Measurements from ENCODE around the gene NUMB. TPM values are rescaled to one million over a fixed set of nuclear protein-coding genes. Genes with fewer than 3 reads are reported as not detected.
A peak's percentile ranks its signal among the peaks of the same experiment; 100 is the strongest.

Gene NUMB
- total and polyA plus RNA-seq, 2 of the 13 experiments (the other 11 are each of a cell fraction or from before 2014, with no cell fraction given), result 20.3 to 71.1 TPM

DNA sequence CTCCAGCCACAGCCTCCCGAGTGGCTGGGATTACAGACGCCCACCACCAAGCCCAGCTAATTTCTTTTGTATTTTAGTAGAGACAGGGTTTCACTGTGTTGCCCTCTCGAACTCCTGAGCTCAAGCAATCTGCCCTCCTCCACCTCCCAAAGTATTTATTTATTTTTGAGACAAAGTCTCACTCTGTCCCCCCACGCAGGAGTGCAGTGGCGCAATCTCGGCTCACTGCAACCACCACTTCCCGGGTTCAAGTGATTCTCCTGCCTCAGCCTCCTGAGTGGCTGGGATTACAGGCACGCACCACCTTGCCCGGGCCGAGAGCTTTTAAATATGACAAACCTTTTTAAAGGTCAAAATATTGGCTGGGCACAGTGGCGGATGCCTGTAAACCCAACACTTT lies 14.6 kb downstream of the NUMB start (continued):
- TF ChIP-seq MIXL1 (CRISPR knock-in tag; IDR thresholded peaks at IDR 0.05), result no peak
- TF ChIP-seq ZNF430 (CRISPR knock-in tag; IDR thresholded peaks at IDR 0.05), result peak; percentile 22; the same call in 1 of the 2 replicates
- no peak for TF ChIP-seq IKZF4 (CRISPR knock-in tag; IDR thresholded peaks at IDR 0.05; ENCODE audit: borderline replicate concordance, low read depth, not compliant biosample characterization)
- peak; percentile 59 for TF ChIP-seq PRDM10 (CRISPR knock-in tag; IDR thresholded peaks at IDR 0.05; ENCODE audit: low read depth)
- TF ChIP-seq, protein P1, sequence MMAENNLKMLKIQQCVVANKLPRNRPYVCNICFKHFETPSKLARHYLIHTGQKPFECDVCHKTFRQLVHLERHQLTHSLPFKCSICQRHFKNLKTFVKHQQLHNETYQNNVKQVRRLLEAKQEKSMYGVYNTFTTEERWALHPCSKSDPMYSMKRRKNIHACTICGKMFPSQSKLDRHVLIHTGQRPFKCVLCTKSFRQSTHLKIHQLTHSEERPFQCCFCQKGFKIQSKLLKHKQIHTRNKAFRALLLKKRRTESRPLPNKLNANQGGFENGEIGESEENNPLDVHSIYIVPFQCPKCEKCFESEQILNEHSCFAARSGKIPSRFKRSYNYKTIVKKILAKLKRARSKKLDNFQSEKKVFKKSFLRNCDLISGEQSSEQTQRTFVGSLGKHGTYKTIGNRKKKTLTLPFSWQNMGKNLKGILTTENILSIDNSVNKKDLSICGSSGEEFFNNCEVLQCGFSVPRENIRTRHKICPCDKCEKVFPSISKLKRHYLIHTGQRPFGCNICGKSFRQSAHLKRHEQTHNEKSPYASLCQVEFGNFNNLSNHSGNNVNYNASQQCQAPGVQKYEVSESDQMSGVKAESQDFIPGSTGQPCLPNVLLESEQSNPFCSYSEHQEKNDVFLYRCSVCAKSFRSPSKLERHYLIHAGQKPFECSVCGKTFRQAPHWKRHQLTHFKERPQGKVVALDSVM (CRISPR knock-in tag; IDR thresholded peaks at IDR 0.05), result peak; percentile 77
- TF ChIP-seq ZNF687 (CRISPR knock-in tag; IDR thresholded peaks at IDR 0.05), result 0 out of 2 replicates have a peak, but pooled peaks have one; percentile 18
- TF ChIP-seq, protein P2, sequence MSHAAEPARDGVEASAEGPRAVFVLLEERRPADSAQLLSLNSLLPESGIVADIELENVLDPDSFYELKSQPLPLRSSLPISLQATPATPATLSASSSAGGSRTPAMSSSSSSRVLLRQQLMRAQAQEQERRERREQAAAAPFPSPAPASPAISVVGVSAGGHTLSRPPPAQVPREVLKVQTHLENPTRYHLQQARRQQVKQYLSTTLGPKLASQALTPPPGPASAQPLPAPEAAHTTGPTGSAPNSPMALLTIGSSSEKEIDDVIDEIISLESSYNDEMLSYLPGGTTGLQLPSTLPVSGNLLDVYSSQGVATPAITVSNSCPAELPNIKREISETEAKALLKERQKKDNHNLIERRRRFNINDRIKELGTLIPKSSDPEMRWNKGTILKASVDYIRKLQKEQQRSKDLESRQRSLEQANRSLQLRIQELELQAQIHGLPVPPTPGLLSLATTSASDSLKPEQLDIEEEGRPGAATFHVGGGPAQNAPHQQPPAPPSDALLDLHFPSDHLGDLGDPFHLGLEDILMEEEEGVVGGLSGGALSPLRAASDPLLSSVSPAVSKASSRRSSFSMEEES (CRISPR knock-in tag; IDR thresholded peaks at IDR 0.05), result no peak
- TF ChIP-seq ZMYM3 (CRISPR knock-in tag; IDR thresholded peaks at IDR 0.05), result peak; percentile 75
- TF ChIP-seq CREB1 (IDR thresholded peaks at IDR 0.05), result no peak
- no peak for TF ChIP-seq CREB1 (CRISPR knock-in tag; IDR thresholded peaks at IDR 0.05)
- TF ChIP-seq GFI1 (CRISPR knock-in tag; IDR thresholded peaks at IDR 0.05; ENCODE audit: borderline replicate concordance), result peak; percentile 71
- no peak for TF ChIP-seq ZKSCAN1 (IDR thresholded peaks at IDR 0.05; ENCODE audit: low read length)
- peak; percentile 71 for TF ChIP-seq ZMYM4 (CRISPR knock-in tag; IDR thresholded peaks at IDR 0.05)
- peak; percentile 45; the same call in 1 of the 2 replicates for TF ChIP-seq POGZ (CRISPR knock-in tag; IDR thresholded peaks at IDR 0.05)
